Measurements from ENCODE around the gene ZC3H10. TPM values are rescaled to one million over a fixed set of nuclear protein-coding genes. Genes with fewer than 3 reads are reported as not detected.

ZC3H10 gene
- total RNA-seq, 5 donors from 2014 or later (not counting 1 experiment from before 2014, with no cell fraction given): 8.4 to 15.1 (median 11.4) TPM

GRCh38 chr12:56143217-56143616 is 25.2 kb downstream of the ZC3H10 start:
- Mint-ChIP-seq H3K36me3 (peaks cover 55% of the 10 kb centered on the region), H3K4me1 (peaks cover 47 to 54% (median 52%) of the 10 kb centered on the region in 3 donors), H3K9me3 (no peaks in the 10 kb centered on the region), H3K27ac (peak overlapping the region; percentile 83 to 85), H3K4me3 (no peak overlapping the region), H3K27me3 (no peaks in the 10 kb centered on the region)
- Histone ChIP-seq H3K27ac (ENCODE audit: low read length) (peak overlapping the region; percentile 39), H3K27me3 (replicated peaks in 1 of 2; ENCODE audit: control insufficient read depth in 2 of 2, extremely low read depth in 1 of 2, insufficient read depth in 2 of 2, low read length in 1 of 2) (no peaks in the 10 kb centered on the region), H3K9me3 (no peaks in the 10 kb centered on the region), H3K4me1 (ENCODE audit: control insufficient read depth in 1 of 2, extremely low read depth in 1 of 2, insufficient read depth in 2 of 2, low read length in 2 of 2) (peaks cover 17 to 40% of the 10 kb centered on the region in 2 experiments), H3K4me3 (ENCODE audit: control insufficient read depth in 1 of 2, extremely low read depth in 1 of 2, low read length in 1 of 2) (no peak overlapping the region), H3K36me3 (ENCODE audit: control insufficient read depth in 2 of 2, extremely low read depth in 1 of 2, insufficient read depth in 1 of 2, low read length in 1 of 2) (peaks cover 13 to 70% of the 10 kb centered on the region in 2 donors)
- peak in 3 of 4 experiments; percentile 73 to 79 (median 77) for ATAC-seq (replicated peaks in 1 of 4)
- peak in 1 of 35 experiments; percentile 18 for DNase-seq
- 60% methylated on average over 1 of the region's 4 CpGs for WGBS (ENCODE audit: insufficient coverage)
- ChIA-PET CTCF (interaction anchor here in 1 of 2 donors (0.5 kb wide), 1 partner anchor 200 kb away, joined by 4 read pairs; no protein-coding TSS in a partner anchor), POLR2A (interaction anchor here (0.6 to 2.2 kb wide), 2 partner anchors 15 to 114 kb away, joined by 3 to 7 read pairs; partner anchors contain the start of gene ESYT1 (in 1 of the 2))

- peaks cover 11 to 34% of the 10 kb centered on the region in 2 experiments for H3K4me1 ChIP-seq (ENCODE audit: control insufficient read depth in 1 of 2, extremely low read depth in 1 of 2, insufficient read depth in 2 of 2, low read length in 2 of 2)
- Mint-ChIP-seq H3K27ac (peak overlapping the region; percentile 83 to 85), H3K4me1 (peaks cover 40 to 48% (median 45%) of the 10 kb centered on the region in 3 donors), H3K9me3 (no peaks in the 10 kb centered on the region), H3K27me3 (no peaks in the 10 kb centered on the region), H3K36me3 (peaks cover 49% of the 10 kb centered on the region), H3K4me3 (no peak overlapping the region)
- no peak for DNase-seq
- WGBS (ENCODE audit: insufficient coverage): 93% methylated on average over 5 of the region's 8 CpGs
- H3K36me3 ChIP-seq (ENCODE audit: control insufficient read depth in 2 of 2, extremely low read depth in 1 of 2, insufficient read depth in 1 of 2, low read length in 1 of 2): peaks cover 13 to 63% of the 10 kb centered on the region in 2 donors
- no peak for ATAC-seq (replicated peaks in 1 of 4)
- no peak overlapping the region for H3K27ac ChIP-seq (ENCODE audit: low read length)
- ChIA-PET CTCF (no interaction called here), POLR2A (interaction anchor here (0.8 to 2.2 kb wide), 2 partner anchors 8 to 16 kb away, joined by 4 to 7 read pairs; partner anchors contain the start of gene ESYT1 (in 1 of the 2))
- no peak overlapping the region for H3K4me3 ChIP-seq (ENCODE audit: control insufficient read depth in 1 of 2, extremely low read depth in 1 of 2, low read length in 1 of 2)
- no peaks in the 10 kb centered on the region for H3K9me3 ChIP-seq
- no peaks in the 10 kb centered on the region for H3K27me3 ChIP-seq (replicated peaks in 1 of 2; ENCODE audit: control insufficient read depth in 2 of 2, extremely low read depth in 1 of 2, insufficient read depth in 2 of 2, low read length in 1 of 2)
Measured at GRCh38 chr12:56143870-56144269, 25.8 kb downstream of the ZC3H10 start.

GRCh38 chr12:56145217-56145616 is 27.2 kb downstream of the ZC3H10 start:
- peaks cover 15 to 54% of the 10 kb centered on the region in 2 donors for H3K36me3 ChIP-seq (ENCODE audit: control insufficient read depth in 2 of 2, extremely low read depth in 1 of 2, insufficient read depth in 1 of 2, low read length in 1 of 2)
- H3K27me3 Mint-ChIP-seq: no peaks in the 10 kb centered on the region
- no peaks in the 10 kb centered on the region for H3K9me3 Mint-ChIP-seq
- H3K4me1 Mint-ChIP-seq: peaks cover 34 to 41% (median 35%) of the 10 kb centered on the region in 3 donors
- H3K4me3 ChIP-seq (ENCODE audit: control insufficient read depth in 1 of 2, extremely low read depth in 1 of 2, low read length in 1 of 2): no peak overlapping the region
- peaks cover 8 to 22% of the 10 kb centered on the region in 2 experiments for H3K4me1 ChIP-seq (ENCODE audit: control insufficient read depth in 1 of 2, extremely low read depth in 1 of 2, insufficient read depth in 2 of 2, low read length in 2 of 2)
- H3K27ac ChIP-seq (ENCODE audit: low read length): no peak overlapping the region
- H3K27me3 ChIP-seq (replicated peaks in 1 of 2; ENCODE audit: control insufficient read depth in 2 of 2, extremely low read depth in 1 of 2, insufficient read depth in 2 of 2, low read length in 1 of 2): no peaks in the 10 kb centered on the region
- no peak overlapping the region for H3K4me3 Mint-ChIP-seq
- H3K36me3 Mint-ChIP-seq: peaks cover 39% of the 10 kb centered on the region
- WGBS (ENCODE audit: insufficient coverage): no CpG with 5 or more reads among the region's 3 CpGs
- ATAC-seq (replicated peaks in 1 of 4) (no peak), DNase-seq (no peak)
- no peaks in the 10 kb centered on the region for H3K9me3 ChIP-seq
- CTCF ChIA-PET: no interaction called here
- H3K27ac Mint-ChIP-seq: no peak overlapping the region
- POLR2A ChIA-PET: interaction anchor here (0.6 to 2.2 kb wide), 2 partner anchors 17 to 43 kb away, joined by 3 to 7 read pairs; partner anchors contain the start of gene ESYT1 (in 1 of the 2)

GRCh38 chr12:56146492-56147460 is 28.7 kb downstream of the ZC3H10 start:
- POLR2A ChIA-PET: interaction anchor here in 1 of 2 donors (0.6 kb wide), 1 partner anchor 19 kb away, joined by 3 read pairs; the partner anchor contains the start of gene ESYT1
- Mint-ChIP-seq H3K27ac (peak overlapping the region; percentile 52 to 66), H3K4me3 (no peak overlapping the region), H3K9me3 (no peaks in the 10 kb centered on the region), H3K4me1 (peaks cover 39 to 46% (median 40%) of the 10 kb centered on the region in 3 donors), H3K36me3 (peaks cover 29% of the 10 kb centered on the region), H3K27me3 (no peaks in the 10 kb centered on the region)
- CTCF ChIA-PET: interaction anchor here in 1 of 2 donors (0.7 kb wide), 1 partner anchor 329 kb away, joined by 4 read pairs; the partner anchor contains the start of genes ORMDL2 and SARNP
- WGBS (ENCODE audit: insufficient coverage): 94% methylated on average over 6 of the region's 13 CpGs
- DNase-seq (no peak), ATAC-seq (replicated peaks in 1 of 4) (no peak)
- no peak overlapping the region for H3K27ac ChIP-seq (ENCODE audit: low read length)
- H3K36me3 ChIP-seq (ENCODE audit: control insufficient read depth in 2 of 2, extremely low read depth in 1 of 2, insufficient read depth in 1 of 2, low read length in 1 of 2): peaks cover 15 to 40% of the 10 kb centered on the region in 2 donors
- peaks cover 14 to 26% of the 10 kb centered on the region in 2 experiments for H3K4me1 ChIP-seq (ENCODE audit: control insufficient read depth in 1 of 2, extremely low read depth in 1 of 2, insufficient read depth in 2 of 2, low read length in 2 of 2)
- no peaks in the 10 kb centered on the region for H3K9me3 ChIP-seq
- H3K27me3 ChIP-seq (replicated peaks in 1 of 2; ENCODE audit: control insufficient read depth in 2 of 2, extremely low read depth in 1 of 2, insufficient read depth in 2 of 2, low read length in 1 of 2): no peaks in the 10 kb centered on the region
- no peak overlapping the region for H3K4me3 ChIP-seq (ENCODE audit: control insufficient read depth in 1 of 2, extremely low read depth in 1 of 2, low read length in 1 of 2)

GRCh38 chr12:56150563-56150962 is 32.5 kb downstream of the ZC3H10 start:
- Histone ChIP-seq H3K27ac (ENCODE audit: low read length) (no peak overlapping the region), H3K27me3 (replicated peaks in 1 of 2; ENCODE audit: control insufficient read depth in 2 of 2, extremely low read depth in 1 of 2, insufficient read depth in 2 of 2, low read length in 1 of 2) (no peaks in the 10 kb centered on the region), H3K4me1 (ENCODE audit: control insufficient read depth in 1 of 2, extremely low read depth in 1 of 2, insufficient read depth in 2 of 2, low read length in 2 of 2) (peaks cover 11 to 20% of the 10 kb centered on the region in 2 experiments), H3K9me3 (no peaks in the 10 kb centered on the region), H3K4me3 (ENCODE audit: control insufficient read depth in 1 of 2, extremely low read depth in 1 of 2, low read length in 1 of 2) (no peak overlapping the region), H3K36me3 (ENCODE audit: control insufficient read depth in 2 of 2, extremely low read depth in 1 of 2, insufficient read depth in 1 of 2, low read length in 1 of 2) (peaks cover 3 to 5% of the 10 kb centered on the region in 2 donors)
- CTCF ChIA-PET: interaction anchor here in 1 of 2 donors (0.6 to 1.9 kb wide), 4 partner anchors 8 to 33 kb away, joined by 3 to 12 read pairs (median 6); partner anchors contain the start of genes ESYT1 and ZC3H10
- POLR2A ChIA-PET: interaction anchor here in 1 of 2 donors (0.6 kb wide), 2 partner anchors 17 to 32 kb away, joined by 9 to 11 read pairs; partner anchors contain the start of gene ZC3H10
- no peaks in the 10 kb centered on the region for H3K9me3 Mint-ChIP-seq
- H3K4me1 Mint-ChIP-seq: peaks cover 30 to 42% (median 37%) of the 10 kb centered on the region in 3 donors
- H3K4me3 Mint-ChIP-seq: peak overlapping the region; percentile 34 to 85 (median 42)
- no peaks in the 10 kb centered on the region for H3K27me3 Mint-ChIP-seq
- peak in 1 of 35 experiments; percentile 36 for DNase-seq
- H3K27ac Mint-ChIP-seq: peak overlapping the region; percentile 96 to 99
- WGBS (ENCODE audit: insufficient coverage): no CpG with 5 or more reads among the region's 3 CpGs
- peaks cover 4% of the 10 kb centered on the region for H3K36me3 Mint-ChIP-seq
- no peak for ATAC-seq (replicated peaks in 1 of 4)

Measured in T-cell (primary cell).